ENCODE measurements around the gene CACNA2D2. TPM values are rescaled to one million over a fixed set of nuclear protein-coding genes. Genes with fewer than 3 reads are reported as not detected.

The CACNA2D2 gene
- total and polyA plus RNA-seq, 2 of the 4 experiments (the other 2 are of a cell fraction): 0.15 TPM; not detected in 1

- no peak for DNase-seq
- Histone ChIP-seq H2AFZ (replicated peaks; ENCODE audit: low read length, poor library complexity) (no peak overlapping the region), H3K36me3 (ENCODE audit: control insufficient read depth, insufficient read depth, low read length) (peaks cover 31% of the 10 kb centered on the region), H4K5ac (ENCODE audit: low read depth, low read length) (no peak overlapping the region), H2AK9ac (replicated peaks; ENCODE audit: low read depth, low read length, poor library complexity) (peak overlapping the region; percentile 92), H3K18ac (ENCODE audit: low read depth, low read length) (no peak overlapping the region), H2BK15ac (ENCODE audit: low read depth, low read length) (no peak overlapping the region), H3K4me2 (ENCODE audit: low read depth, low read length) (peak overlapping the region; percentile 99), H2BK5ac (ENCODE audit: low read depth, low read length, poor library complexity, severe bottlenecking) (no peak overlapping the region), H2BK20ac (ENCODE audit: low read depth, low read length) (no peak overlapping the region), H3K79me1 (ENCODE audit: low read depth in 1 of 2, low read length in 2 of 2) (peaks cover 32 to 45% of the 10 kb centered on the region in 2 experiments), H3K4me3 (ENCODE audit: insufficient read depth, low read depth, low read length) (peak overlapping the region; percentile 67), H3K56ac (ENCODE audit: extremely low read depth, insufficient read depth, low read length) (no peak overlapping the region), H3K27ac (ENCODE audit: insufficient read depth, low read length) (no peak overlapping the region; the same call in 1 of the 2 replicates), H3K9ac (ENCODE audit: low read depth, low read length) (peak overlapping the region; percentile 82; the same call in 1 of the 2 replicates), H3K4ac (ENCODE audit: low read depth, low read length) (peak overlapping the region; percentile 27; the same call in 1 of the 2 replicates), H3K9me1 (ENCODE audit: insufficient read depth, low read length) (no peaks in the 10 kb centered on the region), H3K14ac (replicated peaks; ENCODE audit: low read depth, low read length) (no peak overlapping the region), H3K9me3 (ENCODE audit: control insufficient read depth, insufficient read depth, low read length) (no peaks in the 10 kb centered on the region), H4K8ac (ENCODE audit: low read depth in 2 of 2, low read length in 2 of 2) (peak overlapping the region in 1 of 2 experiments; percentile 34; a peak in 1 of 4 replicates), H3K4me1 (ENCODE audit: control insufficient read depth, insufficient read depth, low read length) (peaks cover 11% of the 10 kb centered on the region), H2AK5ac (ENCODE audit: low read depth, low read length) (peak overlapping the region; percentile 68; the same call in 1 of the 2 replicates), H3K27me3 (ENCODE audit: control insufficient read depth, insufficient read depth, low read length) (no peaks in the 10 kb centered on the region), H4K91ac (ENCODE audit: insufficient read depth, low read depth, low read length) (no peak overlapping the region), H2BK120ac (ENCODE audit: low read depth, low read length) (no peak overlapping the region), H3K23ac (ENCODE audit: low read depth, low read length) (no peak overlapping the region), H4K20me1 (ENCODE audit: insufficient read depth, low read length) (peaks cover 18% of the 10 kb centered on the region)
- no TSS peak for BruUV-seq (replicated peaks)
- dilution Hi-C loops (cut with HindIII; ENCODE audit: low sequenced_read_pairs, unreplicated experiment): no loop called here
- ChIA-PET CTCF (interaction anchor here (1.4 kb wide), 1 partner anchor 132 kb away, joined by 3 read pairs; no protein-coding TSS in a partner anchor), POLR2A (ENCODE audit: unreplicated experiment) (no interaction called here)
- no CpG with 5 or more reads among the region's 4 CpGs for WGBS, 2 experiments (ENCODE audit: extremely low coverage in 2 of 2, insufficient read length in 1 of 2)
- in situ Hi-C loops (cut with MboI; ENCODE audit: low sequenced_read_pairs): loop anchor here (25.0 kb wide), 3 partner anchors 1060 to 1835 kb away; partner anchors contain the start of genes ABHD14B, GPR62, MANF and PCBP4
- no peak for ATAC-seq (ENCODE audit: low read depth)
- TF ChIP-seq RFX5 (IDR thresholded peaks at IDR 0.05; ENCODE audit: low read depth, low read length): no peak
- no peak for TF ChIP-seq BHLHE40 (IDR thresholded peaks at IDR 0.05; ENCODE audit: low read depth, low read length)
- TF ChIP-seq POLR2A (IDR thresholded peaks at IDR 0.05; ENCODE audit: low read depth, low read length): no peak
- no peak for TF ChIP-seq CHD1 (IDR thresholded peaks at IDR 0.05; ENCODE audit: low read depth, low read length)
- TF ChIP-seq MAZ (IDR thresholded peaks at IDR 0.05; ENCODE audit: borderline replicate concordance, low read depth, low read length): no peak
- no peak for TF ChIP-seq MXI1 (IDR thresholded peaks at IDR 0.05; ENCODE audit: borderline replicate concordance, low read depth, low read length)
- no peak for TF ChIP-seq SMC3 (IDR thresholded peaks at IDR 0.05; ENCODE audit: low read depth, low read length)
- TF ChIP-seq, protein P1, sequence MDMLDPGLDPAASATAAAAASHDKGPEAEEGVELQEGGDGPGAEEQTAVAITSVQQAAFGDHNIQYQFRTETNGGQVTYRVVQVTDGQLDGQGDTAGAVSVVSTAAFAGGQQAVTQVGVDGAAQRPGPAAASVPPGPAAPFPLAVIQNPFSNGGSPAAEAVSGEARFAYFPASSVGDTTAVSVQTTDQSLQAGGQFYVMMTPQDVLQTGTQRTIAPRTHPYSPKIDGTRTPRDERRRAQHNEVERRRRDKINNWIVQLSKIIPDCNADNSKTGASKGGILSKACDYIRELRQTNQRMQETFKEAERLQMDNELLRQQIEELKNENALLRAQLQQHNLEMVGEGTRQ (IDR thresholded peaks at IDR 0.05; ENCODE audit: low read depth, low read length): no peak
- intact Hi-C loops (cut with micrococcal nuclease): no loop called here
Measured at GRCh38 chr3:50327129-50327528, 176.3 kb downstream of the CACNA2D2 start.
